ENCODE measurements around the gene PIP4K2A. TPM values are rescaled to one million over a fixed set of nuclear protein-coding genes. Genes with fewer than 3 reads are reported as not detected.
A peak's percentile ranks its signal among the peaks of the same experiment; 100 is the strongest.

PIP4K2A gene
- total RNA-seq, 6 experiments from 2014 or later, result 8.1 to 27.6 (median 12.0) TPM

- Histone ChIP-seq H3K27me3 (no peaks in the 10 kb centered on the region), H3K9me3 (no peaks in the 10 kb centered on the region), H3K27ac (no peak overlapping the region), H3K36me3 (no peaks in the 10 kb centered on the region), H3K4me1 (peaks cover 0 to 3% (median 0%) of the 10 kb centered on the region in 4 donors), H3K4me3 (no peak overlapping the region)
- DNase-seq, result no peak
- intact Hi-C loops (cut with DNase I), result no loop called here
- TF ChIP-seq CTCF (IDR thresholded peaks at IDR 0.05) (no peak), POLR2A (IDR thresholded peaks at IDR 0.05) (no peak)
- ATAC-seq, result no peak
- 92% methylated on average over 2 of the region's 2 CpGs for WGBS (ENCODE audit: insufficient coverage, low coverage, low lambda C conversion rate, missing lambda C conversion rate)
These were observed 40.4 kb downstream of the PIP4K2A start for GRCh38 chr10:22673785-22674572.

DNA sequence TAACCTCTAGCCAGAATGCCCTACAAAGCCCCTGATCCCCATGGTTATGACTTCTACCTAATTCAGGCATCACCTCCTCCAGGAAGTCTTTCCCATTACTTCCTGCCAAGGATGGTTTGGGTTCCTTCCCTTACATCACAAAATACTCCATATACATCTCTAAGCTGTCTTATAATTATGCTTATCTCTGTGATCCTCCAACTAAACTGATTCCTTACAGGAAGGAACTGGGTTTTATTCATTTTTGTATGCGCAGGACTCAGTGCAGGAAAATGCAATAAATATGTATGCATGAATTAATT lies 41.3 kb downstream of the PIP4K2A start:
- intact Hi-C loops (cut with DNase I), result no loop called here
- Histone ChIP-seq H3K27ac (no peak overlapping the region), H3K36me3 (no peaks in the 10 kb centered on the region), H3K4me1 (peaks cover 0 to 3% (median 0%) of the 10 kb centered on the region in 4 donors), H3K4me3 (no peak overlapping the region), H3K27me3 (no peaks in the 10 kb centered on the region), H3K9me3 (no peaks in the 10 kb centered on the region)
- TF ChIP-seq CTCF (IDR thresholded peaks at IDR 0.05) (no peak), POLR2A (IDR thresholded peaks at IDR 0.05) (no peak)
- DNase-seq, result no peak
- no peak for ATAC-seq
- WGBS (ENCODE audit: insufficient coverage, low coverage, low lambda C conversion rate, missing lambda C conversion rate), result 56% methylated on average over 1 of the region's 1 CpG

GRCh38 chr10:22672319-22673090 lies 41.9 kb downstream of the PIP4K2A start:
- Histone ChIP-seq H3K9me3 (no peaks in the 10 kb centered on the region), H3K27ac (no peak overlapping the region), H3K27me3 (no peaks in the 10 kb centered on the region), H3K4me1 (peaks cover 0 to 3% (median 0%) of the 10 kb centered on the region in 4 donors), H3K36me3 (no peaks in the 10 kb centered on the region), H3K4me3 (no peak overlapping the region)
- WGBS (ENCODE audit: insufficient coverage, low coverage, low lambda C conversion rate, missing lambda C conversion rate), result 61% methylated on average over 7 of the region's 7 CpGs
- ATAC-seq (no peak), DNase-seq (no peak)
- intact Hi-C loops (cut with DNase I), result no loop called here
- TF ChIP-seq CTCF (IDR thresholded peaks at IDR 0.05) (no peak), POLR2A (IDR thresholded peaks at IDR 0.05) (no peak)

GRCh38 chr10:22670788-22671187 lies 43.6 kb downstream of the PIP4K2A start:
- ATAC-seq (peak in 2 of 4 donors; percentile 48 to 91), DNase-seq (no peak)
- H3K27me3 ChIP-seq, result no peaks in the 10 kb centered on the region
- 72% methylated on average over 5 of the region's 5 CpGs for WGBS (ENCODE audit: insufficient coverage, low coverage, low lambda C conversion rate, missing lambda C conversion rate)
- H3K9me3 ChIP-seq, result no peaks in the 10 kb centered on the region
- intact Hi-C loops (cut with DNase I), result no loop called here
- H3K36me3 ChIP-seq, result no peaks in the 10 kb centered on the region
- TF ChIP-seq POLR2A (IDR thresholded peaks at IDR 0.05) (no peak), CTCF (IDR thresholded peaks at IDR 0.05) (no peak)
- H3K27ac ChIP-seq, result no peak overlapping the region
- no peak overlapping the region for H3K4me3 ChIP-seq
- peaks cover 0 to 3% (median 0%) of the 10 kb centered on the region in 4 donors for H3K4me1 ChIP-seq
